Fibroblast of lung (primary cell): ENCODE results near the gene ADD3.

ENCODE experiments used
- EZH2 ChIP-seq: IDR thresholded peaks from 2 replicates; pipeline ENCODE4 v1.5.1; 2012; ENCODE audit warnings: low read length, control low read depth, mild to moderate bottlenecking; ENCODE audit errors: missing control alignments
- TF ChIP-seq, protein P1 (sequence below), 2 donors: IDR thresholded peaks in 1 of 2; conservative IDR thresholded peaks in 1 of 2; 1 replicate in 1 of 2; 2 replicates in 1 of 2; pipeline ENCODE4 v1.5.1; 2011 to 2012; ENCODE audit warnings: low read length in 2 of 2, control low read depth in 1 of 2, inconsistent platforms in 1 of 2, low read depth in 1 of 2, mild to moderate bottlenecking in 1 of 2

DNA sequence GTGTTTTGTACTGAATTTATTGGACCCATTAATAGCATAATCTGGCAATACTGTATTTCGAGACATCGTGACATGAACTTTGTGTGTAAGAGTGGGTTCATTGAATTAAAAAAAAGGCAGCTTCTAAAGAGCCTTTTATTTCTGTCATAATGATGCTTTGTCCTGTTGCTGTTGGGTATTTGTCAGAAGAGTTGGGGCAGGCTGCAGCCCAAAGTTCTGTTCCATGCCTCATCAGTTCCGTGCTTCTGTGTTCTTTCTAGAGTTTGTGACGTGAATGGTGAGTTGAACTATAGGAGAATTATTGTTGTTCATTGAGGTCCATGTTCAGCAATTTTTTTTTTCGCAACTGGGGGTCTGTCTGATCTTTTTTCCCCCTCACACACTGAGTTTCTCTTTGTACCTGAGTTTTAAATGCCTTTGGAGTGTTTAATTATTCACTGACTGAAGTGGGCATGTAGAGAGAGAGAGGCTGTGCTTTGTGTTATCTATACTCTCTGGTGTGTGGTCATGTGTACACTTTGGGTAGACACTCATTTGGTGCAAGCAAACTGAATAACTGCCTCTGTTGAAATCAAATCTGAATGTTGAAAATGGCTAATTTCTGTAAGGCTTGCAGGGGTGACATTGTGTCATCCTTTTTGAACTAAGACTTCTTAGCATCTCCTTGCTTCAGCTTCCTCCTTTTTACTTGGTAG lies 69.8 kb downstream of the ADD3 start:
- TF ChIP-seq EZH2: no peak
- TF ChIP-seq, protein P1, sequence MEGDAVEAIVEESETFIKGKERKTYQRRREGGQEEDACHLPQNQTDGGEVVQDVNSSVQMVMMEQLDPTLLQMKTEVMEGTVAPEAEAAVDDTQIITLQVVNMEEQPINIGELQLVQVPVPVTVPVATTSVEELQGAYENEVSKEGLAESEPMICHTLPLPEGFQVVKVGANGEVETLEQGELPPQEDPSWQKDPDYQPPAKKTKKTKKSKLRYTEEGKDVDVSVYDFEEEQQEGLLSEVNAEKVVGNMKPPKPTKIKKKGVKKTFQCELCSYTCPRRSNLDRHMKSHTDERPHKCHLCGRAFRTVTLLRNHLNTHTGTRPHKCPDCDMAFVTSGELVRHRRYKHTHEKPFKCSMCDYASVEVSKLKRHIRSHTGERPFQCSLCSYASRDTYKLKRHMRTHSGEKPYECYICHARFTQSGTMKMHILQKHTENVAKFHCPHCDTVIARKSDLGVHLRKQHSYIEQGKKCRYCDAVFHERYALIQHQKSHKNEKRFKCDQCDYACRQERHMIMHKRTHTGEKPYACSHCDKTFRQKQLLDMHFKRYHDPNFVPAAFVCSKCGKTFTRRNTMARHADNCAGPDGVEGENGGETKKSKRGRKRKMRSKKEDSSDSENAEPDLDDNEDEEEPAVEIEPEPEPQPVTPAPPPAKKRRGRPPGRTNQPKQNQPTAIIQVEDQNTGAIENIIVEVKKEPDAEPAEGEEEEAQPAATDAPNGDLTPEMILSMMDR (conservative IDR thresholded peaks at IDR 0.05 in 1 of 2, IDR thresholded peaks at IDR 0.05 in 1 of 2; ENCODE audit: low read depth in 1 of 2, low read length in 2 of 2): no peak
